ENCODE results near the gene LRP1B. TPM values are rescaled to one million over a fixed set of nuclear protein-coding genes. Genes with fewer than 3 reads are reported as not detected.

Gene LRP1B
- total RNA-seq, 2 donors from 2014 or later = 0.79 to 1.8 TPM

GRCh38 chr2:140630557-140630956 is 1500.3 kb downstream of the LRP1B start:
- no peak overlapping the region for H3K4me3 ChIP-seq (ENCODE audit: low read length)
- Mint-ChIP-seq H3K36me3 (ENCODE audit: low read depth) (no peaks in the 10 kb centered on the region), H3K9me3 (no peaks in the 10 kb centered on the region), H3K27me3 (ENCODE audit: insufficient read depth) (no peaks in the 10 kb centered on the region), H3K4me1 (peaks cover 2% of the 10 kb centered on the region), H3K4me3 (no peak overlapping the region), H3K27ac (no peak overlapping the region)
- H3K9me3 ChIP-seq (ENCODE audit: control insufficient read depth, low read length) = no peaks in the 10 kb centered on the region
- H3K27ac ChIP-seq (ENCODE audit: low read depth, low read length) = no peak overlapping the region
- H3K27me3 ChIP-seq (ENCODE audit: control insufficient read depth, insufficient read depth, low read length, poor library complexity, severe bottlenecking) = no peaks in the 10 kb centered on the region
- DNase-seq = no peak
- no peaks in the 10 kb centered on the region for H3K36me3 ChIP-seq (ENCODE audit: control insufficient read depth, insufficient read depth, low read length)
- H3K4me1 ChIP-seq (ENCODE audit: control insufficient read depth, insufficient read depth, low read length) = no peaks in the 10 kb centered on the region
- no peak for TF ChIP-seq CTCF (conservative IDR thresholded peaks at IDR 0.05)
- H3K9ac ChIP-seq (ENCODE audit: extremely low read depth, low read length, poor library complexity, severe bottlenecking) = no peak overlapping the region
- WGBS, 2 experiments (ENCODE audit: insufficient coverage in 1 of 2, insufficient read length in 1 of 2) = 95 to 99% methylated on average over 3 to 4 of the region's 4 CpGs

- Histone ChIP-seq H3K27me3 (ENCODE audit: control insufficient read depth, insufficient read depth, low read length, poor library complexity, severe bottlenecking) (no peaks in the 10 kb centered on the region), H3K4me1 (ENCODE audit: control insufficient read depth, insufficient read depth, low read length) (no peaks in the 10 kb centered on the region), H3K9ac (ENCODE audit: extremely low read depth, low read length, poor library complexity, severe bottlenecking) (no peak overlapping the region), H3K36me3 (ENCODE audit: control insufficient read depth, insufficient read depth, low read length) (no peaks in the 10 kb centered on the region), H3K9me3 (ENCODE audit: control insufficient read depth, low read length) (no peaks in the 10 kb centered on the region), H3K4me3 (ENCODE audit: low read length) (no peak overlapping the region), H3K27ac (ENCODE audit: low read depth, low read length) (no peak overlapping the region)
- no peaks in the 10 kb centered on the region for H3K27me3 Mint-ChIP-seq (ENCODE audit: insufficient read depth)
- H3K36me3 Mint-ChIP-seq (ENCODE audit: low read depth) = no peaks in the 10 kb centered on the region
- no peak overlapping the region for H3K4me3 Mint-ChIP-seq
- no peaks in the 10 kb centered on the region for H3K9me3 Mint-ChIP-seq
- WGBS, 2 experiments (ENCODE audit: insufficient coverage in 1 of 2, insufficient read length in 1 of 2) = 95 to 100% methylated on average over 2 to 4 of the region's 4 CpGs
- DNase-seq = no peak
- TF ChIP-seq CTCF (conservative IDR thresholded peaks at IDR 0.05) = no peak
- H3K27ac Mint-ChIP-seq = no peak overlapping the region
- H3K4me1 Mint-ChIP-seq = peaks cover 2% of the 10 kb centered on the region
Measured at GRCh38 chr2:140627885-140628284, 1502.9 kb downstream of the LRP1B start.

GRCh38 chr2:140627136-140627535 is 1503.7 kb downstream of the LRP1B start:
- Mint-ChIP-seq H3K4me1 (peaks cover 2% of the 10 kb centered on the region), H3K27me3 (ENCODE audit: insufficient read depth) (no peaks in the 10 kb centered on the region), H3K4me3 (no peak overlapping the region), H3K36me3 (ENCODE audit: low read depth) (no peaks in the 10 kb centered on the region), H3K27ac (no peak overlapping the region), H3K9me3 (no peaks in the 10 kb centered on the region)
- H3K9me3 ChIP-seq (ENCODE audit: control insufficient read depth, low read length) = no peaks in the 10 kb centered on the region
- 92 to 100% methylated on average over 4 to 5 of the region's 5 CpGs for WGBS, 2 experiments (ENCODE audit: insufficient coverage in 1 of 2, insufficient read length in 1 of 2)
- no peak overlapping the region for H3K27ac ChIP-seq (ENCODE audit: low read depth, low read length)
- no peaks in the 10 kb centered on the region for H3K27me3 ChIP-seq (ENCODE audit: control insufficient read depth, insufficient read depth, low read length, poor library complexity, severe bottlenecking)
- H3K36me3 ChIP-seq (ENCODE audit: control insufficient read depth, insufficient read depth, low read length) = no peaks in the 10 kb centered on the region
- H3K9ac ChIP-seq (ENCODE audit: extremely low read depth, low read length, poor library complexity, severe bottlenecking) = no peak overlapping the region
- H3K4me1 ChIP-seq (ENCODE audit: control insufficient read depth, insufficient read depth, low read length) = no peaks in the 10 kb centered on the region
- no peak for DNase-seq
- TF ChIP-seq CTCF (conservative IDR thresholded peaks at IDR 0.05) = no peak
- no peak overlapping the region for H3K4me3 ChIP-seq (ENCODE audit: low read length)
